GM12873 (cell line): ENCODE data around the gene TMEM184C.

Source experiments
- CTCF ChIP-seq: IDR thresholded peaks from 2 replicates; pipeline ENCODE4 v1.5.1; 2012; ENCODE audit warnings: low read depth, mild to moderate bottlenecking, moderate library complexity, low read length, control low read depth; ENCODE audit not compliant: insufficient read depth; ENCODE audit errors: missing control alignments

Gene TMEM184C

GRCh38 chr4:147581606-147582350, 35.4 kb upstream of the TMEM184C start:
- TF ChIP-seq CTCF = no peak

GRCh38 chr4:147582386-147583060, 34.7 kb upstream of the TMEM184C start:
- no peak for TF ChIP-seq CTCF

GRCh38 chr4:147583876-147584275, 33.3 kb upstream of the TMEM184C start:
- TF ChIP-seq CTCF = no peak

GRCh38 chr4:147586032-147586431, 31.2 kb upstream of the TMEM184C start:
- no peak for TF ChIP-seq CTCF

GRCh38 chr4:147586637-147587036, 30.6 kb upstream of the TMEM184C start:
- TF ChIP-seq CTCF = no peak

GRCh38 chr4:147587041-147587440, 30.2 kb upstream of the TMEM184C start:
- no peak for TF ChIP-seq CTCF

GRCh38 chr4:147589586-147589985, 27.6 kb upstream of the TMEM184C start:
- no peak for TF ChIP-seq CTCF
